ENCODE measurements around the gene DRAP1.

GRCh38 chr11:65919573-65920371, 546 bp downstream of the DRAP1 start:
- TF ChIP-seq CTCF (IDR thresholded peaks at IDR 0.05) (no peak), POLR2A (IDR thresholded peaks at IDR 0.05) (no peak)
